A549 (cell line): ENCODE data around the gene SRSF5.

Experiments used
- BHLHE40 ChIP-seq: IDR thresholded peaks from 2 replicates; pipeline ENCODE4 v1.6.1; 2012; ENCODE audit warnings: low read depth, low read length, inconsistent platforms
- CTCF ChIP-seq: fragments of >200 bp; sonication (Bioruptor Twin); formaldehyde crosslinking; IDR thresholded peaks from 3 replicates; pipeline ENCODE4 v1.5.1; 2016
- EHMT2 ChIP-seq: fragments of 200-600 bp; sonication (generic); IDR thresholded peaks from 2 replicates; pipeline ENCODE4 v1.6.1; 2016; ENCODE audit warnings: antibody characterized with exemption, low read depth, mild to moderate bottlenecking, moderate library complexity
- EP300 ChIP-seq, 2 experiments: fragments of >200 bp; sonication (Bioruptor Twin); formaldehyde crosslinking; IDR thresholded peaks; 2 replicates in 1 of 2; 3 replicates in 1 of 2; pipeline ENCODE4 v1.6.1; 2016 to 2017
- POLR2A ChIP-seq: IDR thresholded peaks from 2 replicates; pipeline ENCODE4 v1.6.1; 2012; ENCODE audit warnings: mild to moderate bottlenecking, low read length
- RAD21 ChIP-seq, 2 experiments: fragments of >200 bp in 1 of 2; sonication (Bioruptor Twin) in 1 of 2; formaldehyde crosslinking in 1 of 2; IDR thresholded peaks in 1 of 2; conservative IDR thresholded peaks in 1 of 2; 2 replicates in 1 of 2; 3 replicates in 1 of 2; pipeline ENCODE4 v1.6.1; 2012 to 2018; ENCODE audit warnings: inconsistent platforms in 1 of 2
- TF ChIP-seq, protein P1 (sequence below): fragments of 450-650 bp; IDR thresholded peaks from 2 replicates; pipeline ENCODE4 v1.6.1; 2014; ENCODE audit warnings: antibody characterized with exemption

- TF ChIP-seq POLR2A, result no peak
- TF ChIP-seq, protein P1, sequence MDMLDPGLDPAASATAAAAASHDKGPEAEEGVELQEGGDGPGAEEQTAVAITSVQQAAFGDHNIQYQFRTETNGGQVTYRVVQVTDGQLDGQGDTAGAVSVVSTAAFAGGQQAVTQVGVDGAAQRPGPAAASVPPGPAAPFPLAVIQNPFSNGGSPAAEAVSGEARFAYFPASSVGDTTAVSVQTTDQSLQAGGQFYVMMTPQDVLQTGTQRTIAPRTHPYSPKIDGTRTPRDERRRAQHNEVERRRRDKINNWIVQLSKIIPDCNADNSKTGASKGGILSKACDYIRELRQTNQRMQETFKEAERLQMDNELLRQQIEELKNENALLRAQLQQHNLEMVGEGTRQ, result no peak
- no peak for TF ChIP-seq CTCF
- no peak for TF ChIP-seq EP300 (IDR thresholded peaks at IDR 0.05)
- no peak for TF ChIP-seq EHMT2
- TF ChIP-seq RAD21 (conservative IDR thresholded peaks at IDR 0.05 in 1 of 2, IDR thresholded peaks at IDR 0.05 in 1 of 2), result no peak
- TF ChIP-seq BHLHE40, result no peak
Observed at GRCh38 chr14:69780092-69780491, 13.2 kb downstream of the SRSF5 start.
